ENCODE measurements around the gene IKZF5. TPM values are rescaled to one million over a fixed set of nuclear protein-coding genes. Genes with fewer than 3 reads are reported as not detected.

Gene IKZF5, protein sequence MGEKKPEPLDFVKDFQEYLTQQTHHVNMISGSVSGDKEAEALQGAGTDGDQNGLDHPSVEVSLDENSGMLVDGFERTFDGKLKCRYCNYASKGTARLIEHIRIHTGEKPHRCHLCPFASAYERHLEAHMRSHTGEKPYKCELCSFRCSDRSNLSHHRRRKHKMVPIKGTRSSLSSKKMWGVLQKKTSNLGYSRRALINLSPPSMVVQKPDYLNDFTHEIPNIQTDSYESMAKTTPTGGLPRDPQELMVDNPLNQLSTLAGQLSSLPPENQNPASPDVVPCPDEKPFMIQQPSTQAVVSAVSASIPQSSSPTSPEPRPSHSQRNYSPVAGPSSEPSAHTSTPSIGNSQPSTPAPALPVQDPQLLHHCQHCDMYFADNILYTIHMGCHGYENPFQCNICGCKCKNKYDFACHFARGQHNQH
- total RNA-seq, result 1.4 and 4.5 TPM in 2 replicates

DNA sequence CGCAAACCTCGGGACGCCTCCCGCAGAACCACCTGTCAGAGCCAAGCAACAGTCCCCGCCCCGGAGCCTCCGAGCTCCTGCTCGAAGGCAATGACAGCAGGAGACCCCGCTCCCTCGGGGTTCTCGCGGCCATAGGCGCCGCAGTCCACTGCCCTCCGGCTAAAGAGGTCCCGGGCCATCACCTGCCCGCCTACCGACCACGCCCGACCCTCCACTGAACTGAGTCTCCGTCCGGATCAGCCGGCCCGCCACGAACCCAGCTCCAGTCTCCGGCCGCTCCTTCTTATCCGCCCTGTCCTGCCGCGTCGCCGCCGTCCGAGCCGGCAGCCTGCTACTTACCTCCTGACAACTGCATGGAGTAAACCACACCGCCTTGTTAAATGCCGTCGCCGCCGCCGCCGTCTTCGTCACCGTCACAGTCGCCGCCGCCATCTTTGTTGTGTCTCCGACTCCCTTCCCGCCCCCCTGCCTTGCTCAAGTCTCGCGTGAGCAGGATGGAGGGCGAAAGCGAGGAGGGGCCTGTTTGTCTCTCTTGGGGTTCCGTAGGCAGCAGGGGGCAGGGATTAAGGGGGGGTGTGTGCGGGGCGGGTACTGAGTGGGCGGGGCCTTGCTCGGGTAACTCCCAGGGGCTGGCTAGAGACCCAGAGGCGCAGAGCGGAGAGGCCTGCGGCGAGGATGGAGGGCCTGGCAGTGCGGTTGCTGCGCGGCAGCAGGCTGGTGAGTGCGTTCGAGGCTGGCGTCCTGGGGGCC lies at the start of gene IKZF5, which contains the start of gene ACADSB:
IKZF5 (minus strand) TSS at position 441 of the 750 bp plus-strand sequence. CDS start 10,170 bp downstream, outside the sequence.
ACADSB (plus strand) TSS at position 652 of the 750 bp plus-strand sequence; CDS start at position 676, 24 bp downstream.

GRCh38 chr10:122980209-122981065 lies 28.2 kb downstream of the IKZF5 start, which contains the start of gene PSTK:
Gene PSTK (plus strand): TSS chr10:122980401. CDS start chr10:122980480, 79 bp downstream.

GRCh38 chr10:122953902-122954730 lies 54.5 kb downstream of the IKZF5 start, which contains the start of gene C10orf88:
Gene C10orf88 (minus strand): TSS chr10:122954227. CDS start chr10:122954178, 49 bp downstream.

Other genes starting within 250 kb of the IKZF5 start
- gene CUZD1, start 162.9 kb downstream of the IKZF5 start, total RNA-seq, result 0.48 and 0.64 TPM in 2 replicates
- 3.6 and 4.1 TPM in 2 replicates for gene FAM24B, start 129.2 kb downstream of the IKZF5 start, total RNA-seq
- gene FAM24A, start 98.2 kb downstream of the IKZF5 start, total RNA-seq, result not detected in 2 replicates
- gene C10orf88, start 54.6 kb downstream of the IKZF5 start, total RNA-seq, result 7.7 and 8.0 TPM in 2 replicates
- gene PSTK, start 28.4 kb downstream of the IKZF5 start, total RNA-seq, result 3.6 and 4.7 TPM in 2 replicates
- 1.9 and 3.2 TPM in 2 replicates for gene ACADSB, start 211 bp upstream of the IKZF5 start, total RNA-seq
- not detected in 2 replicates for gene HMX3, start 127.2 kb upstream of the IKZF5 start, total RNA-seq
- gene HMX2, start 139.3 kb upstream of the IKZF5 start, total RNA-seq, result not detected in 2 replicates
- 123 and 160 TPM in 2 replicates for gene BUB3, start 145.6 kb upstream of the IKZF5 start, total RNA-seq

Data from tracheal epithelial cell (primary cell).